Astrocyte (in vitro differentiated cells and primary cell): ENCODE data around the gene USH1C.

Experiments
- EZH2 ChIP-seq: IDR thresholded peaks from 2 replicates; pipeline ENCODE4 v1.6.1; 2012; ENCODE audit warnings: mild to moderate bottlenecking, low read length, inconsistent platforms; ENCODE audit not compliant: insufficient read depth
- TF ChIP-seq, protein P1 (sequence below): IDR thresholded peaks from 2 replicates; pipeline ENCODE4 v1.5.1; 2011; ENCODE audit warnings: low read depth, mild to moderate bottlenecking, inconsistent platforms, low read length, moderate library complexity; ENCODE audit not compliant: insufficient read depth

DNA sequence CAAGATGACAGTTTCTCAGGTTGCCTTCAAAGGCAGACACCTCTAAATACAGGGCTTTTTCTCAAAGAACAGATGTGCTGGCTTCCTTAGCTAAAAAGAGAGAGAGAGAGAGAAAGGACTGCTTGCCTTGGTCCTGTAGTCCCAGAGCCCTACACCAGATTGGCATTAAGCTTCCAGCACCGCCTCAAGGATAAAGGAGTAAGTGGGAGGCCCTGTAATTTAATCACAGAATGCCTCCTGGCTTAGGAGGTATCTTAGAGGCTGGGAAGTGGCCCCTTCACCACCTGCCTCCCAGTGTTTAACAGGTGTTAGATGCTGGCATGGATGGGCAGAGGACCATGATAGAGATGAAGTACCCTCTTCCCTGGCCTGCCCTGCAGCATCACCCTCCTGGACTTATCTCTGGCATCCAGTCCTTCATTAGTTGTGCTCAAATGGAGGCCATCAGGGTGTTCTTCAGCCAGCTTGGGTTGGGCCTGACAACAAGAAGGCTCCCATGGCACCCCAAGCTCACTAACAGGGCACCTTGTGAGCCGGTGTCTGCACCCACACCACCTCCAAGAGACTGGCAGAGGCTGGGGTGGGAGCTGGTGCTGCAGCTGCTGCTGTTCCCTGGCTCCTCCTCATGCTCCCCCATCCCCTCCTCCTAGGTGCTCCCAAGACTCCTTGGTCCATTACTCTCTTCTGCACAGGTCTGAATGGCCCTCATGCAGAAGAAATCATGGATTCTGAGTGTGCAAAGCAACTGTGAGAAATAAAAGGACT is 100.1 kb downstream of the USH1C start:
- TF ChIP-seq, protein P1, sequence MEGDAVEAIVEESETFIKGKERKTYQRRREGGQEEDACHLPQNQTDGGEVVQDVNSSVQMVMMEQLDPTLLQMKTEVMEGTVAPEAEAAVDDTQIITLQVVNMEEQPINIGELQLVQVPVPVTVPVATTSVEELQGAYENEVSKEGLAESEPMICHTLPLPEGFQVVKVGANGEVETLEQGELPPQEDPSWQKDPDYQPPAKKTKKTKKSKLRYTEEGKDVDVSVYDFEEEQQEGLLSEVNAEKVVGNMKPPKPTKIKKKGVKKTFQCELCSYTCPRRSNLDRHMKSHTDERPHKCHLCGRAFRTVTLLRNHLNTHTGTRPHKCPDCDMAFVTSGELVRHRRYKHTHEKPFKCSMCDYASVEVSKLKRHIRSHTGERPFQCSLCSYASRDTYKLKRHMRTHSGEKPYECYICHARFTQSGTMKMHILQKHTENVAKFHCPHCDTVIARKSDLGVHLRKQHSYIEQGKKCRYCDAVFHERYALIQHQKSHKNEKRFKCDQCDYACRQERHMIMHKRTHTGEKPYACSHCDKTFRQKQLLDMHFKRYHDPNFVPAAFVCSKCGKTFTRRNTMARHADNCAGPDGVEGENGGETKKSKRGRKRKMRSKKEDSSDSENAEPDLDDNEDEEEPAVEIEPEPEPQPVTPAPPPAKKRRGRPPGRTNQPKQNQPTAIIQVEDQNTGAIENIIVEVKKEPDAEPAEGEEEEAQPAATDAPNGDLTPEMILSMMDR: no peak
- no peak for TF ChIP-seq EZH2
